Measurements from ENCODE around the gene OTOR. TPM values are rescaled to one million over a fixed set of nuclear protein-coding genes. Genes with fewer than 3 reads are reported as not detected.

Gene OTOR
- total and polyA plus RNA-seq, 2 of the 13 experiments (the other 11 are each of a cell fraction or from before 2014, with no cell fraction given), result not detected

DNA sequence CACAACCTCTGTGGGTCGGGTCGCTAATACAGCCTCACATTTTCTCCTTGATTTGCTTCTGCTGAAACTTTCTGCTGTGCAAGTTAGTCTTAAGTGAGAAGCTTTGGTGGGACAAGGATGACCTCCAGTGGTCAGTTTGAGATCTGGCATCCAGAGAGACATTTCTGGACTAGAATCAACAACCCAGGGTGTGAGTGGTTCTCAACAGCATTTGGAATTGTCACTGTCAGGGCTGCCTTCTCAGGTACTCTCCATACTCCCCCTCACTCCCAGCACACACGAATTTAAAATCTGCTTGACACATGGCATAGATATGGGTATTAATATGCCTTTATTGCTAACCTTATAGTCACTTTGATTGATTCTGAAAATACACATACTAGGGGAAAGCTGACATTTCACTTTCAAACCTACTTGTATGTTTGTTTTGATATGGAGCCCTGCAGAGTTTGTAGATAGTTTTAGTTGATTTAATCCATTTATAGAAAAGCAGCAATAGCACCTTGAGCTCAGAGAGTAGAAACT, 13.2 kb downstream of the OTOR start (continued):
- TF ChIP-seq, protein P1, sequence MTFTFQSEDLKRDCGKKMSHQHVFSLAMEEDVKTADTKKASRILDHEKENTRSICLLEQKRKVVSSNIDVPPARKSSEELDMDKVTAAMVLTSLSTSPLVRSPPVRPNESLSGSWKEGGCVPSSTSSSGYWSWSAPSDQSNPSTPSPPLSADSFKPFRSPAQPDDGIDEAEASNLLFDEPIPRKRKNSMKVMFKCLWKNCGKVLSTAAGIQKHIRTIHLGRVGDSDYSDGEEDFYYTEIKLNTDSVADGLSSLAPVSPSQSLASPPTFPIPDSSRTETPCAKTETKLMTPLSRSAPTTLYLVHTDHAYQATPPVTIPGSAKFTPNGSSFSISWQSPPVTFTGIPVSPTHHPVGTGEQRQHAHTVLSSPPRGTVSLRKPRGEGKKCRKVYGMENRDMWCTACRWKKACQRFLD (CRISPR knock-in tag; IDR thresholded peaks at IDR 0.05; ENCODE audit: borderline replicate concordance), result no peak
- TF ChIP-seq ZNF737 (CRISPR knock-in tag; IDR thresholded peaks at IDR 0.05; ENCODE audit: borderline replicate concordance), result no peak
- no peak for TF ChIP-seq PHF21A (CRISPR knock-in tag; IDR thresholded peaks at IDR 0.05)
- no peak for TF ChIP-seq ZNF772 (CRISPR knock-in tag; IDR thresholded peaks at IDR 0.05)
- TF ChIP-seq NFE2 (CRISPR knock-in tag; IDR thresholded peaks at IDR 0.05), result no peak
- TF ChIP-seq REXO4 (CRISPR knock-in tag; IDR thresholded peaks at IDR 0.05; ENCODE audit: borderline replicate concordance), result no peak
- TF ChIP-seq CTCF (CRISPR knock-in tag; IDR thresholded peaks at IDR 0.05), result peak; percentile 97
- TF ChIP-seq ZNF512 (CRISPR knock-in tag; IDR thresholded peaks at IDR 0.05), result no peak
- peak; percentile 24; the same call in 1 of the 2 replicates for TF ChIP-seq YEATS2 (CRISPR knock-in tag; IDR thresholded peaks at IDR 0.05; ENCODE audit: borderline replicate concordance)
- TF ChIP-seq SMC3 (IDR thresholded peaks at IDR 0.05; ENCODE audit: low read length), result peak; percentile 96
- TF ChIP-seq, protein P2, sequence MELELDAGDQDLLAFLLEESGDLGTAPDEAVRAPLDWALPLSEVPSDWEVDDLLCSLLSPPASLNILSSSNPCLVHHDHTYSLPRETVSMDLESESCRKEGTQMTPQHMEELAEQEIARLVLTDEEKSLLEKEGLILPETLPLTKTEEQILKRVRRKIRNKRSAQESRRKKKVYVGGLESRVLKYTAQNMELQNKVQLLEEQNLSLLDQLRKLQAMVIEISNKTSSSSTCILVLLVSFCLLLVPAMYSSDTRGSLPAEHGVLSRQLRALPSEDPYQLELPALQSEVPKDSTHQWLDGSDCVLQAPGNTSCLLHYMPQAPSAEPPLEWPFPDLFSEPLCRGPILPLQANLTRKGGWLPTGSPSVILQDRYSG (CRISPR knock-in tag; IDR thresholded peaks at IDR 0.05), result no peak
- peak; percentile 62; the same call in 1 of the 2 replicates for TF ChIP-seq FOXA3 (CRISPR knock-in tag; IDR thresholded peaks at IDR 0.05)
- TF ChIP-seq ZFP36L2 (CRISPR knock-in tag; IDR thresholded peaks at IDR 0.05), result no peak
- TF ChIP-seq FOSL2 (CRISPR knock-in tag; IDR thresholded peaks at IDR 0.05), result 0 out of 2 replicates have a peak, but pooled peaks have one; percentile 23
- no peak for TF ChIP-seq CEBPG (CRISPR knock-in tag; IDR thresholded peaks at IDR 0.05)
- TF ChIP-seq STAG1 (CRISPR knock-in tag; IDR thresholded peaks at IDR 0.05), result peak; percentile 98
- TF ChIP-seq, protein P3, sequence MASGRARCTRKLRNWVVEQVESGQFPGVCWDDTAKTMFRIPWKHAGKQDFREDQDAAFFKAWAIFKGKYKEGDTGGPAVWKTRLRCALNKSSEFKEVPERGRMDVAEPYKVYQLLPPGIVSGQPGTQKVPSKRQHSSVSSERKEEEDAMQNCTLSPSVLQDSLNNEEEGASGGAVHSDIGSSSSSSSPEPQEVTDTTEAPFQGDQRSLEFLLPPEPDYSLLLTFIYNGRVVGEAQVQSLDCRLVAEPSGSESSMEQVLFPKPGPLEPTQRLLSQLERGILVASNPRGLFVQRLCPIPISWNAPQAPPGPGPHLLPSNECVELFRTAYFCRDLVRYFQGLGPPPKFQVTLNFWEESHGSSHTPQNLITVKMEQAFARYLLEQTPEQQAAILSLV (CRISPR knock-in tag; IDR thresholded peaks at IDR 0.05; ENCODE audit: borderline replicate concordance), result no peak
- TF ChIP-seq ZNF205 (CRISPR knock-in tag; IDR thresholded peaks at IDR 0.05), result peak; percentile 41; the same call in 1 of the 2 replicates
- no peak for TF ChIP-seq GATA4 (IDR thresholded peaks at IDR 0.05; ENCODE audit: borderline replicate concordance, low read depth)
- no peak for TF ChIP-seq CCAR2 (optimal IDR thresholded peaks at IDR 0.05; ENCODE audit: low read depth, low read length)
- TF ChIP-seq, protein P4, sequence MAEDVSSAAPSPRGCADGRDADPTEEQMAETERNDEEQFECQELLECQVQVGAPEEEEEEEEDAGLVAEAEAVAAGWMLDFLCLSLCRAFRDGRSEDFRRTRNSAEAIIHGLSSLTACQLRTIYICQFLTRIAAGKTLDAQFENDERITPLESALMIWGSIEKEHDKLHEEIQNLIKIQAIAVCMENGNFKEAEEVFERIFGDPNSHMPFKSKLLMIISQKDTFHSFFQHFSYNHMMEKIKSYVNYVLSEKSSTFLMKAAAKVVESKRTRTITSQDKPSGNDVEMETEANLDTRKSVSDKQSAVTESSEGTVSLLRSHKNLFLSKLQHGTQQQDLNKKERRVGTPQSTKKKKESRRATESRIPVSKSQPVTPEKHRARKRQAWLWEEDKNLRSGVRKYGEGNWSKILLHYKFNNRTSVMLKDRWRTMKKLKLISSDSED (CRISPR knock-in tag; IDR thresholded peaks at IDR 0.05), result no peak
- TF ChIP-seq ZNF230 (CRISPR knock-in tag; IDR thresholded peaks at IDR 0.05), result no peak
- TF ChIP-seq CAMTA2 (CRISPR knock-in tag; IDR thresholded peaks at IDR 0.05; ENCODE audit: borderline replicate concordance), result no peak
- no peak for TF ChIP-seq ZNF674 (CRISPR knock-in tag; IDR thresholded peaks at IDR 0.05; ENCODE audit: low read depth)

All from HepG2 (cell line).